Hepatocyte (in vitro differentiated cells): ENCODE measurements around the gene PDIA5. TPM values are rescaled to one million over a fixed set of nuclear protein-coding genes. Genes with fewer than 3 reads are reported as not detected.

Source experiments
- DNase-seq: peaks from one replicate; pipeline ENCODE4 v3.0.0-alpha.2; 2016; ENCODE audit warnings: low spot score
- H2AFZ ChIP-seq: fragments of 200-600 bp; sonication (generic); 2 replicates; pipeline ENCODE4 v1.6.0; 2016; ENCODE audit warnings: antibody characterized with exemption, mild to moderate bottlenecking
- H3K27ac ChIP-seq: fragments of 200-600 bp; sonication (generic); 2 replicates; pipeline ENCODE4 v1.5.1; 2016; ENCODE audit warnings: mild to moderate bottlenecking
- H3K27me3 ChIP-seq: fragments of 200-600 bp; sonication (generic); 2 replicates; pipeline ENCODE4 v1.6.1; 2016
- H3K36me3 ChIP-seq: fragments of 200-600 bp; sonication (generic); replicated peaks from 2 replicates; pipeline ENCODE4 v1.5.1; 2016; ENCODE audit warnings: low read depth; ENCODE audit not compliant: insufficient read depth
- H3K4me1 ChIP-seq: fragments of 200-600 bp; sonication (generic); 2 replicates; pipeline ENCODE4 v1.5.1; 2016; ENCODE audit warnings: mild to moderate bottlenecking, moderate library complexity; ENCODE audit not compliant: insufficient read depth
- H3K4me2 ChIP-seq: fragments of 200-600 bp; sonication (generic); 2 replicates; pipeline ENCODE4 v1.6.0; 2016
- H3K4me3 ChIP-seq: fragments of 200-600 bp; sonication (generic); 2 replicates; pipeline ENCODE4 v1.5.1; 2016; ENCODE audit warnings: mild to moderate bottlenecking
- H3K79me2 ChIP-seq: fragments of 200-600 bp; sonication (generic); 2 replicates; pipeline ENCODE4 v1.6.0; 2017; ENCODE audit warnings: mild to moderate bottlenecking
- H3K9me2 ChIP-seq: fragments of 200-600 bp; sonication (generic); replicated peaks from 2 replicates; pipeline ENCODE4 v1.6.0; 2017; ENCODE audit warnings: mild to moderate bottlenecking; ENCODE audit not compliant: insufficient read depth
- H3K9me3 ChIP-seq: fragments of 200-600 bp; sonication (generic); 2 replicates; pipeline ENCODE4 v1.5.1; 2016; ENCODE audit warnings: low read depth, mild to moderate bottlenecking
- H4K20me1 ChIP-seq: fragments of 200-600 bp; sonication (generic); 2 replicates; pipeline ENCODE4 v1.6.0; 2016; ENCODE audit warnings: mild to moderate bottlenecking; ENCODE audit not compliant: insufficient read depth, poor library complexity, severe bottlenecking
- CTCF ChIP-seq: fragments of 200-600 bp; sonication (generic); IDR thresholded peaks from 2 replicates; pipeline ENCODE4 v1.5.1; 2016; ENCODE audit warnings: antibody characterized with exemption, mild to moderate bottlenecking; ENCODE audit not compliant: poor library complexity
- EZH2 ChIP-seq: fragments of 200-600 bp; sonication (generic); IDR thresholded peaks from 2 replicates; pipeline ENCODE4 v1.6.1; 2016; ENCODE audit warnings: antibody characterized with exemption, mild to moderate bottlenecking, borderline replicate concordance
- EZH2phosphoT487 ChIP-seq: fragments of 200-600 bp; sonication (generic); IDR thresholded peaks from one replicate; pipeline ENCODE4 v1.6.1; 2018; ENCODE audit warnings: antibody characterized with exemption, mild to moderate bottlenecking, low read depth, moderate library complexity; ENCODE audit not compliant: unreplicated experiment, severe bottlenecking
- WGBS: methylation state at CpG from one replicate; pipeline ENCODE4 v1.1.6; 2016; ENCODE audit warnings: low lambda C conversion rate; ENCODE audit errors: missing lambda C conversion rate; 5-methylcytosine and 5-hydroxymethylcytosine counted together
- polyA plus RNA-seq: library from polyadenylated mRNA; unstranded; fragments of >200 nt; fragmentation: Nextera tagmentation; extraction: Ambion mirVana; gene quantifications from 2 replicates; pipeline ENCODE4 v1.2.1, GENCODE V29; 2016
- total RNA-seq: library from RNA; depleted of rRNA; stranded (reverse); fragments of >200 nt; gene quantifications from 2 replicates; pipeline ENCODE4 v1.2.3, GENCODE V29; 2014

PDIA5 gene
- total and polyA plus RNA-seq, 2 experiments from 2014 or later, result 71.8 to 97.3 TPM

GRCh38 chr3:123024056-123024455 lies 42.8 kb upstream of the PDIA5 start:
- Histone ChIP-seq H3K9me2 (no peaks in the 10 kb centered on the region), H3K27ac (no peak overlapping the region), H3K4me2 (no peak overlapping the region), H3K4me3 (no peak overlapping the region), H2AFZ (no peak overlapping the region), H3K9me3 (no peaks in the 10 kb centered on the region), H3K36me3 (no peaks in the 10 kb centered on the region), H3K27me3 (peaks cover 62% of the 10 kb centered on the region), H3K79me2 (no peaks in the 10 kb centered on the region), H4K20me1 (no peaks in the 10 kb centered on the region), H3K4me1 (peaks cover 10% of the 10 kb centered on the region)
- TF ChIP-seq CTCF (no peak), EZH2phosphoT487 (no peak), EZH2 (no peak)
- WGBS, result 93% methylated on average over 1 of the region's 1 CpG
- no peak for DNase-seq

GRCh38 chr3:123025642-123026521 lies 40.9 kb upstream of the PDIA5 start:
- Histone ChIP-seq H3K9me3 (no peaks in the 10 kb centered on the region), H2AFZ (peak overlapping the region; percentile 87), H3K79me2 (no peaks in the 10 kb centered on the region), H3K27ac (no peak overlapping the region), H3K4me1 (peaks cover 10% of the 10 kb centered on the region), H3K27me3 (peaks cover 77% of the 10 kb centered on the region), H3K4me3 (peak overlapping the region; percentile 46), H4K20me1 (no peaks in the 10 kb centered on the region), H3K4me2 (peak overlapping the region; percentile 97), H3K9me2 (no peaks in the 10 kb centered on the region), H3K36me3 (no peaks in the 10 kb centered on the region)
- peak; percentile 40 for TF ChIP-seq EZH2
- no peak for TF ChIP-seq CTCF
- TF ChIP-seq EZH2phosphoT487, result no peak
- peak; percentile 53 for DNase-seq
- WGBS, result 23% methylated on average over 25 of the region's 33 CpGs

- peak; percentile 37 for DNase-seq
- Histone ChIP-seq H3K4me3 (peak overlapping the region; percentile 46), H3K4me2 (peak overlapping the region; percentile 97), H3K4me1 (peaks cover 10% of the 10 kb centered on the region), H3K9me2 (no peaks in the 10 kb centered on the region), H3K36me3 (no peaks in the 10 kb centered on the region), H3K9me3 (no peaks in the 10 kb centered on the region), H3K27me3 (peaks cover 77% of the 10 kb centered on the region), H4K20me1 (no peaks in the 10 kb centered on the region), H3K79me2 (no peaks in the 10 kb centered on the region), H3K27ac (no peak overlapping the region), H2AFZ (peak overlapping the region; percentile 87)
- under 1% methylated on average over 53 of the region's 62 CpGs for WGBS
- TF ChIP-seq EZH2phosphoT487 (peak; percentile 84), EZH2 (peak; percentile 41), CTCF (no peak)
Observed at GRCh38 chr3:123026565-123027291, 40.1 kb upstream of the PDIA5 start.
